Measurements from ENCODE around the gene CCDC188. TPM values are rescaled to one million over a fixed set of nuclear protein-coding genes. Genes with fewer than 3 reads are reported as not detected.

The CCDC188 gene
- total RNA-seq, 1 experiment from 2014 or later, result not detected

DNA sequence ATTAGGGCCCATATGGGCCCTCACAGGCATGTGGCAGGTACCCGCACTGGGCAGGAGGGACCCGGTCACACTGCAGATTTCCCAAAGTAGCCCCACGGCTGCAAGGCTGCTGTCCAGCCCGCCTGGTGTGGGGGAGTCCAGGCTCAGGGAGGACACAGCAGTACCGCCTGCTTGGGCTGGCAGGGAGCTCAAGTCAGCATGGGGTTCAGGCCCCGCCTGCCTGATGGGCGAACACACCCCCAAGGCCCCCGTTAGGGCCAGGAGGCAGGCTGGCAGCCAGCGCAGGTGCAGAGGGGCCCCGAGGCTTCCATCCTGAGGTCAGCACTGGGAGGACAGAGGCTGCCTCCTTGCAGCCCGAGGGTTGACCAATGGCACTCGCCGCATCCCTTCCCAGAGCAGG is 13.7 kb downstream of the CCDC188 start:
- Histone ChIP-seq H3K79me2 (ENCODE audit: insufficient read depth, low read length) (no peaks in the 10 kb centered on the region; the same call in 1 of the 2 replicates), H3K4me2 (ENCODE audit: insufficient read depth, insufficient read length, low read length) (no peak overlapping the region), H2BK5ac (ENCODE audit: insufficient read length, low read length) (no peak overlapping the region), H2BK12ac (ENCODE audit: insufficient read length, low read depth, low read length) (no peak overlapping the region), H2BK120ac (ENCODE audit: low read depth, low read length, poor library complexity, severe bottlenecking) (no peak overlapping the region), H4K5ac (ENCODE audit: insufficient read length, low read depth, low read length) (no peak overlapping the region), H3K27me3 (ENCODE audit: insufficient read depth, low read length) (no peaks in the 10 kb centered on the region), H3K56ac (ENCODE audit: insufficient read length, low read depth, low read length) (no peak overlapping the region), H3K23me2 (ENCODE audit: insufficient read length, low read depth, low read length, poor library complexity, severe bottlenecking) (peaks cover 2% of the 10 kb centered on the region), H3K9ac (ENCODE audit: extremely low read depth, insufficient read length, low read length) (no peak overlapping the region), H3K4me1 (ENCODE audit: insufficient read depth, low read length) (no peaks in the 10 kb centered on the region), H3K79me1 (ENCODE audit: insufficient read depth, low read depth, low read length, poor library complexity, severe bottlenecking) (no peaks in the 10 kb centered on the region), H3K14ac (ENCODE audit: insufficient read depth, low read length) (no peak overlapping the region; the same call in 1 of the 2 replicates), H3K9me3 (ENCODE audit: control insufficient read depth, low read depth, low read length) (no peaks in the 10 kb centered on the region), H4K8ac (replicated peaks; ENCODE audit: insufficient read length, low read depth, low read length) (no peak overlapping the region), H3K23ac (ENCODE audit: insufficient read length, low read depth, low read length) (no peak overlapping the region), H3K4ac (ENCODE audit: low read depth, low read length) (no peak overlapping the region), H3K27ac (ENCODE audit: insufficient read length, low read depth, low read length) (no peak overlapping the region), H2BK15ac (ENCODE audit: low read depth, low read length) (no peak overlapping the region), H3T11ph (ENCODE audit: low read length) (no peak overlapping the region), H3K18ac (ENCODE audit: insufficient read length, low read depth, low read length) (no peak overlapping the region), H2AK5ac (ENCODE audit: insufficient read length, low read length) (no peak overlapping the region), H2BK20ac (ENCODE audit: low read depth, low read length, poor library complexity, severe bottlenecking) (no peak overlapping the region), H4K20me1 (ENCODE audit: control insufficient read depth, insufficient read depth, insufficient read length) (peaks cover 3% of the 10 kb centered on the region), H2AFZ (ENCODE audit: low read length) (no peak overlapping the region), H4K91ac (ENCODE audit: insufficient read length, low read depth, low read length) (no peak overlapping the region)
- no peak for DNase-seq
- Mint-ChIP-seq H3K4me3 (no peak overlapping the region), H3K36me3 (ENCODE audit: insufficient read depth in 1 of 3, low read depth in 3 of 3) (no peaks in the 10 kb centered on the region; a peak in 2 of 7 replicates), H3K4me1 (peaks cover 2 to 3% of the 10 kb centered on the region in 2 experiments; a peak in 1 of 4 replicates), H3K9me3 (no peaks in the 10 kb centered on the region), H3K27me3 (ENCODE audit: low read depth) (no peaks in the 10 kb centered on the region), H3K27ac (no peak overlapping the region)
- no CpG with 5 or more reads among the region's 13 CpGs for WGBS (ENCODE audit: extremely low coverage, insufficient read length, low lambda C conversion rate)
- TF ChIP-seq, protein P1, sequence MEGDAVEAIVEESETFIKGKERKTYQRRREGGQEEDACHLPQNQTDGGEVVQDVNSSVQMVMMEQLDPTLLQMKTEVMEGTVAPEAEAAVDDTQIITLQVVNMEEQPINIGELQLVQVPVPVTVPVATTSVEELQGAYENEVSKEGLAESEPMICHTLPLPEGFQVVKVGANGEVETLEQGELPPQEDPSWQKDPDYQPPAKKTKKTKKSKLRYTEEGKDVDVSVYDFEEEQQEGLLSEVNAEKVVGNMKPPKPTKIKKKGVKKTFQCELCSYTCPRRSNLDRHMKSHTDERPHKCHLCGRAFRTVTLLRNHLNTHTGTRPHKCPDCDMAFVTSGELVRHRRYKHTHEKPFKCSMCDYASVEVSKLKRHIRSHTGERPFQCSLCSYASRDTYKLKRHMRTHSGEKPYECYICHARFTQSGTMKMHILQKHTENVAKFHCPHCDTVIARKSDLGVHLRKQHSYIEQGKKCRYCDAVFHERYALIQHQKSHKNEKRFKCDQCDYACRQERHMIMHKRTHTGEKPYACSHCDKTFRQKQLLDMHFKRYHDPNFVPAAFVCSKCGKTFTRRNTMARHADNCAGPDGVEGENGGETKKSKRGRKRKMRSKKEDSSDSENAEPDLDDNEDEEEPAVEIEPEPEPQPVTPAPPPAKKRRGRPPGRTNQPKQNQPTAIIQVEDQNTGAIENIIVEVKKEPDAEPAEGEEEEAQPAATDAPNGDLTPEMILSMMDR (conservative IDR thresholded peaks at IDR 0.05), result no peak

Data from H9 (cell line).